Spleen (tissue), 11 donors: ENCODE results near the gene ZDHHC18. TPM values are rescaled to one million over a fixed set of nuclear protein-coding genes. Genes with fewer than 3 reads are reported as not detected.
"Not testable (repeated sequence)": the region's sequence is repeated elsewhere in the genome, so short reads cannot be mapped to it uniquely, and the experiment has no call there.

Experiments used
- DNase-seq: peaks from one replicate; pipeline ENCODE4 v3.0.0-alpha.2; 2020
- H3K27ac ChIP-seq, 8 donors: fragments of 200-600 bp; sonication (generic) in 7 of 8; 1 replicate in 4 of 8; 2 replicates in 4 of 8; pipeline versions ENCODE4 v1.5.0 to v1.8.0; 2016 to 2021; ENCODE audit warnings: inconsistent platforms in 4 of 8, mild to moderate bottlenecking in 4 of 8, moderate library complexity in 1 of 8
- H3K27me3 ChIP-seq, 7 donors: fragments of 200-600 bp; sonication (generic) in 6 of 7; replicated peaks in 1 of 7; 1 replicate in 4 of 7; 2 replicates in 3 of 7; pipeline versions ENCODE4 v1.5.0 to v1.8.0; 2016 to 2021; ENCODE audit warnings: inconsistent platforms in 3 of 7, mild to moderate bottlenecking in 1 of 7
- H3K36me3 ChIP-seq, 6 donors: fragments of 200-600 bp; sonication (generic) in 5 of 6; 1 replicate in 4 of 6; 2 replicates in 2 of 6; pipeline versions ENCODE4 v1.5.0 to v1.8.0; 2016 to 2021; ENCODE audit warnings: inconsistent platforms in 2 of 6
- H3K4me1 ChIP-seq, 6 donors: fragments of 200-600 bp; sonication (generic) in 5 of 6; 1 replicate in 3 of 6; 2 replicates in 3 of 6; pipeline versions ENCODE4 v1.5.0 to v1.8.0; 2016 to 2021; ENCODE audit warnings: inconsistent platforms in 3 of 6
- H3K4me3 ChIP-seq, 8 donors: fragments of 200-600 bp; sonication (generic) in 7 of 8; 1 replicate in 4 of 8; 2 replicates in 4 of 8; pipeline versions ENCODE4 v1.5.0 to v1.8.0; 2016 to 2021; ENCODE audit warnings: inconsistent platforms in 4 of 8, mild to moderate bottlenecking in 4 of 8, moderate library complexity in 2 of 8
- H3K9me3 ChIP-seq, 8 donors: fragments of 200-600 bp; sonication (generic) in 7 of 8; 1 replicate in 4 of 8; 2 replicates in 4 of 8; pipeline versions ENCODE4 v1.5.0 to v1.8.0; 2016 to 2021; ENCODE audit warnings: inconsistent platforms in 4 of 8
- POLR2A ChIP-seq, 3 donors: fragments of 450-650 bp; IDR thresholded peaks; one replicate each; pipeline ENCODE4 v1.5.1; 2017; ENCODE audit warnings: antibody characterized with exemption in 3 of 3, mild to moderate bottlenecking in 1 of 3
- POLR2AphosphoS5 ChIP-seq, 3 donors: sonication (generic); formaldehyde crosslinking; IDR thresholded peaks; one replicate each; pipeline ENCODE4 v1.5.1; 2017; ENCODE audit warnings: antibody characterized with exemption in 3 of 3
- WGBS, 5 donors: extraction: QIAGEN DNeasy Blood & Tissue Kit in 3 of 5; methylation state at CpG; one replicate each; pipeline versions ENCODE4 v1.1.5 to v1.1.7; 2013 to 2018; 5-methylcytosine and 5-hydroxymethylcytosine counted together
- intact Hi-C: fragments of 100-400 bp; cut with DNase I; formaldehyde crosslinking; loops from one replicate; pipeline ENCODE4 v1.15.0; 2023; ENCODE audit warnings: low total_unique reads
- polyA plus RNA-seq, 3 donors: library from polyadenylated mRNA; stranded (reverse); fragments of 200-250 nt; gene quantifications; one replicate each; pipeline ENCODE4 v1.2.1, GENCODE V29; 2013
- total RNA-seq, 7 donors: library from RNA; depleted of rRNA in 3 of 7; stranded (reverse); fragments of >200 nt in 3 of 7; fragmentation: NEBNext Ultra II Directional in 4 of 7; extraction: Animal tissue kit (Norgen Biotek cat#: 25700) in 4 of 7; gene quantifications; one replicate each; pipeline versions ENCODE4 v1.1.0 to v1.2.1, GENCODE V29; 2016 to 2021
- TF ChIP-seq, protein P1 (sequence below), 11 experiments: fragments of 200-600 bp in 7 of 11; fragments of 450-650 bp in 4 of 11; sonication (generic) in 4 of 11; IDR thresholded peaks in 8 of 11; conservative IDR thresholded peaks in 3 of 11; 1 replicate in 7 of 11; 2 replicates in 4 of 11; pipeline versions ENCODE4 v1.4.0 to v1.8.0; 2016 to 2021; ENCODE audit warnings: antibody characterized with exemption in 11 of 11, inconsistent platforms in 4 of 11, mild to moderate bottlenecking in 1 of 11
- donor health status: healthy with polysubstance abuse.
- donor health status: DM: no; HTN: no; CAD: no; lungs with moderate emphysema.
- donor health status: DM: no; HTN: no; CAD: no.
- donor health status: Bipolar disorder and iron deficiency.
- donor health status: healthy.
- donor health status: DM: no; HTN: no; CAD: no.
- donor health status: DM: yes; HTN: yes; CAD: no.

ZDHHC18 gene
- total and polyA plus RNA-seq, 10 donors, result 6.2 to 80.4 (median 50.3) TPM

GRCh38 chr1:26794391-26794790 is 32.1 kb upstream of the ZDHHC18 start:
- 88 to 97% (median 92%) methylated on average over 5 of the region's 5 CpGs for WGBS, 5 donors
- Histone ChIP-seq H3K36me3 (peaks cover 0 to 78% (median 16%) of the 10 kb centered on the region in 6 donors), H3K4me1 (peaks cover 2 to 46% (median 19%) of the 10 kb centered on the region in 6 donors), H3K4me3 (no peak overlapping the region), H3K27ac (no peak overlapping the region), H3K27me3 (no peaks in the 10 kb centered on the region), H3K9me3 (no peaks in the 10 kb centered on the region)
- TF ChIP-seq, protein P1, sequence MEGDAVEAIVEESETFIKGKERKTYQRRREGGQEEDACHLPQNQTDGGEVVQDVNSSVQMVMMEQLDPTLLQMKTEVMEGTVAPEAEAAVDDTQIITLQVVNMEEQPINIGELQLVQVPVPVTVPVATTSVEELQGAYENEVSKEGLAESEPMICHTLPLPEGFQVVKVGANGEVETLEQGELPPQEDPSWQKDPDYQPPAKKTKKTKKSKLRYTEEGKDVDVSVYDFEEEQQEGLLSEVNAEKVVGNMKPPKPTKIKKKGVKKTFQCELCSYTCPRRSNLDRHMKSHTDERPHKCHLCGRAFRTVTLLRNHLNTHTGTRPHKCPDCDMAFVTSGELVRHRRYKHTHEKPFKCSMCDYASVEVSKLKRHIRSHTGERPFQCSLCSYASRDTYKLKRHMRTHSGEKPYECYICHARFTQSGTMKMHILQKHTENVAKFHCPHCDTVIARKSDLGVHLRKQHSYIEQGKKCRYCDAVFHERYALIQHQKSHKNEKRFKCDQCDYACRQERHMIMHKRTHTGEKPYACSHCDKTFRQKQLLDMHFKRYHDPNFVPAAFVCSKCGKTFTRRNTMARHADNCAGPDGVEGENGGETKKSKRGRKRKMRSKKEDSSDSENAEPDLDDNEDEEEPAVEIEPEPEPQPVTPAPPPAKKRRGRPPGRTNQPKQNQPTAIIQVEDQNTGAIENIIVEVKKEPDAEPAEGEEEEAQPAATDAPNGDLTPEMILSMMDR (IDR thresholded peaks at IDR 0.05 in 8 of 11, conservative IDR thresholded peaks at IDR 0.05 in 3 of 11), result no peak
- no peak for TF ChIP-seq POLR2AphosphoS5 (IDR thresholded peaks at IDR 0.05)
- no peak for TF ChIP-seq POLR2A (IDR thresholded peaks at IDR 0.05)
- DNase-seq, result no peak
- intact Hi-C loops, result loop anchor here (5.0 kb wide), 1 partner anchor 192 kb away; no protein-coding TSS in a partner anchor

DNA sequence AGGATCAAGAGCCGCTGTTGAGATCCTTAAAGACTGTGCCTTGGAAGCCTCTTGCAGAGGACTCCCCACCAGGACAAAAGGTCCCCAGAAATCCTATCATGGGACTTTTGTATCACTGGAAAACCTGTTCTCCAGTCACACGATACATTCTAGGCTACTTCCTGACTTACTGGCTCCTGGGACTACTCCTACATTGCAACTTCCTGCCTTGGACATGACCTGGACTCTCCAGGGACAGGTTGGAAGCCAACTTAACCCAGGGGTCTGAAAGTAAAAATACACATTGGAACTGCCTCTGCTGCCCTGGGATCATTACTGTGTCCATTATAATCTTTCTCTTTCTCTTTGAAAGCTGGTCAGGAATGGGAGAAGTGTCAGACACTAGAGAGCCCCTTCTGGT is 28.9 kb upstream of the ZDHHC18 start:
- no peak for DNase-seq
- TF ChIP-seq POLR2AphosphoS5 (IDR thresholded peaks at IDR 0.05) (no peak), POLR2A (IDR thresholded peaks at IDR 0.05) (no peak)
- TF ChIP-seq, protein P1 (IDR thresholded peaks at IDR 0.05 in 8 of 11, conservative IDR thresholded peaks at IDR 0.05 in 3 of 11), result no peak
- H3K4me3 ChIP-seq, result no peak overlapping the region
- peak overlapping the region in 1 of 8 donors; percentile 4 for H3K27ac ChIP-seq
- no peaks in the 10 kb centered on the region for H3K27me3 ChIP-seq
- intact Hi-C loops, result no loop called here
- peaks cover 0 to 59% (median 16%) of the 10 kb centered on the region in 6 donors for H3K36me3 ChIP-seq
- no peaks in the 10 kb centered on the region for H3K9me3 ChIP-seq
- peaks cover 15 to 50% (median 27%) of the 10 kb centered on the region in 6 donors for H3K4me1 ChIP-seq
- 74 to 87% (median 80%) methylated on average over 2 of the region's 2 CpGs for WGBS, 5 donors

DNA sequence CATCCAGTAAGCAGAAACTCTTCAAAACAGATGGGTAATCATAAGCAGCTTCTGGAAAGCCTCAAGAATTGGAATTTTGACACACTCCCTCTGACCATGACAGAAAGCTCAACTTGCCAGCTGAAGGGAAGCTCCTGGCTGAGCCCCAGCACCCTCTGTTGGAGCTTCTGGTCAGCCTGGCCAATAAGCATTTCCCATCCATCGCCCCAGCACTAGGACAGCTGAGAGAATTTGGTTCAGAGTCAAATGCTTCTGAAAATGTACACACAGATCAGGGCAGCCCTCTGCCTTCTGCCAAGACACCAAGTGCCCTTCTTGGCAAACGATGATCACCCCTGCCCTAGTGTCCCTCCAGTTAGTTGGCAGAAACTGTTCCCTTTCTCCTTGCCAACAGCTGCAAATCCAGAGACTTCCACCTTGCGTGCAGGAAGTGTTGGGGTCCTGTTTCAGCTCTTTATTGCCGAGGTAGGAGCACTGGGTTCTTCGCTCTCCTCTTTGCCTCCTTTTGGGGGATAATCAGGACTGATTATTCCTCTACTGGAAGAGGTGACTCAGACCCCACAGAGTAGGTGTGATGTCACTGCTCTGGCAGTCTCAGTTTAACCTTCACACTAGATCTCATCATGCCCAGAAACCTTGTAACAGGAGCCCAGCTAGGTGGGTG is 26.9 kb upstream of the ZDHHC18 start:
- intact Hi-C loops, result no loop called here
- peaks cover 0 to 39% (median 8%) of the 10 kb centered on the region in 6 donors for H3K36me3 ChIP-seq
- peaks cover 15 to 50% (median 27%) of the 10 kb centered on the region in 6 donors for H3K4me1 ChIP-seq
- peak overlapping the region; percentile 37 to 85 (median 69) for H3K27ac ChIP-seq
- WGBS, 5 donors, result 44 to 69% (median 57%) methylated on average over 4 to 5 of the region's 5 CpGs
- TF ChIP-seq, protein P1 (IDR thresholded peaks at IDR 0.05 in 8 of 11, conservative IDR thresholded peaks at IDR 0.05 in 3 of 11), result no peak
- TF ChIP-seq POLR2AphosphoS5 (IDR thresholded peaks at IDR 0.05) (peak in 2 of 3 donors; percentile 13 to 31), POLR2A (IDR thresholded peaks at IDR 0.05) (no peak)
- no peaks in the 10 kb centered on the region for H3K27me3 ChIP-seq
- H3K4me3 ChIP-seq, result no peak overlapping the region
- no peak for DNase-seq
- H3K9me3 ChIP-seq, result no peaks in the 10 kb centered on the region

DNA sequence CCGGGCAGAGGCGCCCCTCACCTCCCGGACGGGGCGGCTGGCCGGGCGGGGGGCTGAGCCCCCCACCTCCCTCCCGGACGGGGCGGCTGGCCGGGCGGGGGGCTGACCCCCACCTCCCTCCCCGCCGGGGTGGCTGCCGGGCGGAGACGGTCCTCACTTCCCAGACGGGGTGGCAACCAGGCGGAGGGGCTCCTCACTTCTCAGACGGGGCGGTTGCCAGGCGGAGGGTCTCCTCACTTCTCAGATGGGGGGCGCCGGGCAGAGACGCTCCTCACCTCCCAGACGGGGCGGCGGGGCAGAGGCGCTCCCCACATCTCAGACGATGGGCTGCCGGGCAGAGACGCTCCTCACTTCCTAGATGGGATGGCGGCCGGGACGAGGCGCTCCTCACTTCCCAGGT is 22.6 kb upstream of the ZDHHC18 start:
- H3K27ac ChIP-seq, intact Hi-C loops, H3K4me3 ChIP-seq, H3K36me3 ChIP-seq, H3K27me3 ChIP-seq, H3K9me3 ChIP-seq, DNase-seq: not testable (repeated sequence)
- peaks cover 15 to 35% (median 24%) of the 10 kb centered on the region in 6 donors for H3K4me1 ChIP-seq
- WGBS, 5 donors, result 96 to 100% (median 97%) methylated on average over 10 to 29 of the region's 36 CpGs
